KMS-11 (cell line): ENCODE results near the gene TBL2.

ENCODE experiments used
- H2AFZ ChIP-seq: fragments of 200-600 bp; sonication (generic); 2 replicates; pipeline ENCODE4 v1.6.1; 2016; ENCODE audit warnings: antibody characterized with exemption, mixed run types, low read depth
- H3K27ac ChIP-seq: fragments of 200-600 bp; sonication (generic); 2 replicates; pipeline ENCODE4 v1.6.1; 2016; ENCODE audit warnings: mild to moderate bottlenecking, mixed run types
- H3K27me3 ChIP-seq: fragments of 200-600 bp; sonication (generic); 2 replicates; pipeline ENCODE4 v1.6.1; 2017; ENCODE audit warnings: mild to moderate bottlenecking, low read depth, mixed run types, moderate library complexity; ENCODE audit not compliant: insufficient read depth
- H3K36me3 ChIP-seq: fragments of 200-600 bp; sonication (generic); 2 replicates; pipeline ENCODE4 v1.6.1; 2017; ENCODE audit warnings: mild to moderate bottlenecking, mixed run types; ENCODE audit not compliant: insufficient read depth
- H3K4me1 ChIP-seq: fragments of 200-600 bp; sonication (generic); 2 replicates; pipeline ENCODE4 v1.6.1; 2016; ENCODE audit warnings: mild to moderate bottlenecking, low read depth, mixed run types; ENCODE audit not compliant: poor library complexity, severe bottlenecking
- H3K4me2 ChIP-seq: fragments of 200-600 bp; sonication (generic); 2 replicates; pipeline ENCODE4 v1.7.0; 2016; ENCODE audit warnings: mild to moderate bottlenecking, mixed run types
- H3K4me3 ChIP-seq: fragments of 200-600 bp; sonication (generic); IDR thresholded peaks from 2 replicates; pipeline ENCODE4 v1.6.1; 2017; ENCODE audit warnings: low read depth, low read length, mixed read lengths; ENCODE audit not compliant: insufficient read depth
- H3K79me2 ChIP-seq: fragments of 200-600 bp; sonication (generic); 2 replicates; pipeline ENCODE4 v1.6.1; 2016; ENCODE audit warnings: low read depth, mixed run types; ENCODE audit not compliant: insufficient read depth
- H3K9ac ChIP-seq: fragments of 200-600 bp; sonication (generic); 2 replicates; pipeline ENCODE4 v1.6.1; 2016; ENCODE audit warnings: mild to moderate bottlenecking, mixed run types
- H4K20me1 ChIP-seq: fragments of 200-600 bp; sonication (generic); 2 replicates; pipeline ENCODE4 v1.6.1; 2016; ENCODE audit warnings: mild to moderate bottlenecking, mixed run types; ENCODE audit not compliant: insufficient read depth
- TF ChIP-seq, protein P1 (sequence below): fragments of 200-600 bp; sonication (generic); conservative IDR thresholded peaks from 2 replicates; pipeline ENCODE4 v1.6.1; 2017; ENCODE audit warnings: low read depth, mild to moderate bottlenecking, antibody characterized with exemption, low read length, moderate library complexity, mixed read lengths

Gene TBL2

GRCh38 chr7:73599151-73599882, 20.9 kb upstream of the TBL2 start:
- Histone ChIP-seq H3K4me3 (no peak overlapping the region), H3K79me2 (no peaks in the 10 kb centered on the region), H3K27ac (no peak overlapping the region), H3K4me2 (no peak overlapping the region), H2AFZ (no peak overlapping the region; the same call in 1 of the 2 replicates), H3K27me3 (peaks cover 54% of the 10 kb centered on the region), H3K4me1 (no peaks in the 10 kb centered on the region), H3K36me3 (no peaks in the 10 kb centered on the region), H4K20me1 (no peaks in the 10 kb centered on the region), H3K9ac (no peak overlapping the region)
- TF ChIP-seq, protein P1, sequence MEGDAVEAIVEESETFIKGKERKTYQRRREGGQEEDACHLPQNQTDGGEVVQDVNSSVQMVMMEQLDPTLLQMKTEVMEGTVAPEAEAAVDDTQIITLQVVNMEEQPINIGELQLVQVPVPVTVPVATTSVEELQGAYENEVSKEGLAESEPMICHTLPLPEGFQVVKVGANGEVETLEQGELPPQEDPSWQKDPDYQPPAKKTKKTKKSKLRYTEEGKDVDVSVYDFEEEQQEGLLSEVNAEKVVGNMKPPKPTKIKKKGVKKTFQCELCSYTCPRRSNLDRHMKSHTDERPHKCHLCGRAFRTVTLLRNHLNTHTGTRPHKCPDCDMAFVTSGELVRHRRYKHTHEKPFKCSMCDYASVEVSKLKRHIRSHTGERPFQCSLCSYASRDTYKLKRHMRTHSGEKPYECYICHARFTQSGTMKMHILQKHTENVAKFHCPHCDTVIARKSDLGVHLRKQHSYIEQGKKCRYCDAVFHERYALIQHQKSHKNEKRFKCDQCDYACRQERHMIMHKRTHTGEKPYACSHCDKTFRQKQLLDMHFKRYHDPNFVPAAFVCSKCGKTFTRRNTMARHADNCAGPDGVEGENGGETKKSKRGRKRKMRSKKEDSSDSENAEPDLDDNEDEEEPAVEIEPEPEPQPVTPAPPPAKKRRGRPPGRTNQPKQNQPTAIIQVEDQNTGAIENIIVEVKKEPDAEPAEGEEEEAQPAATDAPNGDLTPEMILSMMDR: no peak

DNA sequence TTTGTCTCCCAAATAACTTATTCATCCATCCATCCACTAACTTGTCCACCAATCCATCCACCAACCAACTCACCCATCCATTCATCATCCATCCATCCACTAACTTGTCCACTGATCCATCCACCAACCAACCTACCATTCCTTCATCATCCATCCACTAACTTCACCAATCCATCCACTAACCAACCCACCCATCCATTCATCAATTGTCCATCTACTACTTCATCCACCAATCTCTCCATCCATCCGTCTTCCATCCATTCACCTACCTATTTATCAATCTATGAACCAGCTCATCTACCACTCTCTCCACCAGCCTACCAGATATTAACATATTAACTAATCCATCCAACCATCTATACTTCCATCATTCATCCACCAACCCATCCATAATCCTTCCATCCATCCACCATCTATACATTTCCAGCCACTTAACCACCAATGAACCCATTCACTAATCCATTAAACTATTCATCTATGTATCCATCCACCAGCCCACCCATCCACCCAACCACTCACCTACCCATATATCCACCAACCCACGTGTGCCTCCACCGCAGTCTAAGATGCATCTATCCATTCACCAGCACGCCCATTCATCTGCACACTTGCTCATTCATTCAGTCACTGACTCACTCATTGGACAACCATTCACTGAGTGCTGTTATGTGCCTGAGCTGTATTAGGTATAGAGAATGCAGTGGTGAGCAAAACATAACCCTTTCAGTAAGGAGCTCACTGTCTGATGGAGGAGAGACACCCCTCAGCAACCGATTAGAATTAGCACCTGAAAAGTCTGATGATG, 19.8 kb upstream of the TBL2 start:
- H3K9ac ChIP-seq: no peak overlapping the region
- no peaks in the 10 kb centered on the region for H3K4me1 ChIP-seq
- TF ChIP-seq, protein P1: no peak
- no peaks in the 10 kb centered on the region for H3K79me2 ChIP-seq
- no peak overlapping the region for H3K4me3 ChIP-seq
- no peaks in the 10 kb centered on the region for H3K36me3 ChIP-seq
- H3K27me3 ChIP-seq: peaks cover 53% of the 10 kb centered on the region
- no peak overlapping the region for H3K4me2 ChIP-seq
- H4K20me1 ChIP-seq: no peaks in the 10 kb centered on the region
- no peak overlapping the region for H3K27ac ChIP-seq
- no peak overlapping the region for H2AFZ ChIP-seq

- Histone ChIP-seq H3K4me2 (no peak overlapping the region), H3K27ac (no peak overlapping the region), H3K4me1 (no peaks in the 10 kb centered on the region), H3K9ac (no peak overlapping the region), H2AFZ (no peak overlapping the region), H3K4me3 (no peak overlapping the region), H4K20me1 (no peaks in the 10 kb centered on the region), H3K27me3 (peaks cover 57% of the 10 kb centered on the region), H3K79me2 (no peaks in the 10 kb centered on the region), H3K36me3 (no peaks in the 10 kb centered on the region)
- TF ChIP-seq, protein P1: no peak
Measured at GRCh38 chr7:73596191-73597065, 18.0 kb upstream of the TBL2 start.

- Histone ChIP-seq H3K9ac (no peak overlapping the region), H2AFZ (no peak overlapping the region), H3K4me1 (no peaks in the 10 kb centered on the region), H3K79me2 (no peaks in the 10 kb centered on the region), H3K27me3 (peaks cover 57% of the 10 kb centered on the region), H4K20me1 (no peaks in the 10 kb centered on the region), H3K4me3 (no peak overlapping the region), H3K27ac (no peak overlapping the region), H3K4me2 (no peak overlapping the region), H3K36me3 (no peaks in the 10 kb centered on the region)
- TF ChIP-seq, protein P1: no peak
Measured at GRCh38 chr7:73595358-73595757, 17.0 kb upstream of the TBL2 start.
